Lung (tissue), 12 donors: Measurements from ENCODE around the gene FMNL3. TPM values are rescaled to one million over a fixed set of nuclear protein-coding genes. Genes with fewer than 3 reads are reported as not detected.

Experiments used
- ATAC-seq: fragments of 200-7000 bp; cut with Tn5 transposase; one replicate; pipeline ENCODE4 v1.9.1; 2020; ENCODE audit warnings: moderate number of reproducible peaks; ENCODE audit not compliant: insufficient read depth, low FRiP score
- DNase-seq, 3 donors: peaks; one replicate each; pipeline ENCODE4 v3.0.0-alpha.2; 2013 to 2017
- H3K27ac ChIP-seq, 2 donors: one replicate each; pipeline ENCODE4 v1.5.1; 2013; ENCODE audit warnings: mild to moderate bottlenecking in 2 of 2, moderate library complexity in 2 of 2, control low read depth in 1 of 2, inconsistent platforms in 1 of 2, low read depth in 1 of 2, low read length in 1 of 2
- H3K27me3 ChIP-seq, 3 donors: one replicate each; pipeline ENCODE4 v1.5.1; 2013; ENCODE audit warnings: low read length in 2 of 3; ENCODE audit not compliant: control insufficient read depth in 3 of 3, insufficient read depth in 3 of 3
- H3K36me3 ChIP-seq, 4 donors: one replicate each; pipeline ENCODE4 v1.5.1; 2013; ENCODE audit warnings: low read length in 4 of 4, mild to moderate bottlenecking in 1 of 4, moderate library complexity in 1 of 4; ENCODE audit not compliant: control insufficient read depth in 4 of 4, insufficient read depth in 4 of 4
- H3K4me1 ChIP-seq, 5 donors: one replicate each; pipeline ENCODE4 v1.5.1; 2013; ENCODE audit warnings: low read length in 5 of 5, mild to moderate bottlenecking in 2 of 5, moderate library complexity in 1 of 5; ENCODE audit not compliant: control insufficient read depth in 5 of 5, insufficient read depth in 5 of 5
- H3K4me3 ChIP-seq: one replicate; pipeline ENCODE4 v1.5.1; 2013; ENCODE audit warnings: mild to moderate bottlenecking, control low read depth, moderate library complexity
- H3K9ac ChIP-seq, 2 donors: one replicate each; pipeline ENCODE4 v1.5.1; 2013; ENCODE audit warnings: low read length in 2 of 2, control low read depth in 1 of 2; ENCODE audit not compliant: insufficient read depth in 1 of 2
- H3K9me3 ChIP-seq, 4 donors: one replicate each; pipeline ENCODE4 v1.5.1; 2013; ENCODE audit warnings: low read length in 3 of 4, mild to moderate bottlenecking in 1 of 4, moderate library complexity in 1 of 4; ENCODE audit not compliant: control insufficient read depth in 4 of 4, insufficient read depth in 3 of 4
- WGBS, 2 donors: extraction: QIAGEN DNeasy Blood & Tissue Kit; methylation state at CpG; one replicate each; pipeline ENCODE4 v1.1.7; 2013; 5-methylcytosine and 5-hydroxymethylcytosine counted together
- polyA plus RNA-seq, 2 donors: library from polyadenylated mRNA; stranded (reverse); fragments of 200-250 nt; gene quantifications; one replicate each; pipeline ENCODE4 v1.2.1, GENCODE V29; 2013
- total RNA-seq, 2 donors: library from RNA; depleted of rRNA in 1 of 2; stranded (reverse); fragments of >200 nt in 1 of 2; gene quantifications; one replicate each; pipeline ENCODE4 v1.2.1, GENCODE V29; 2014 to 2021
- TF ChIP-seq, protein P1 (sequence below): IDR thresholded peaks from 2 replicates; pipeline ENCODE4 v1.5.1; 2012; ENCODE audit warnings: mild to moderate bottlenecking; ENCODE audit errors: control extremely low read depth, extremely low read depth
- donor health status: control.
- donor health status: control.
- donor health status: Bipolar disorder and iron deficiency.
- donor health status: healthy.
- donor health status: DM: yes; HTN: yes; CAD: no.

FMNL3 gene
- total and polyA plus RNA-seq, 4 donors = 11.5 to 51.2 (median 22.4) TPM

DNA sequence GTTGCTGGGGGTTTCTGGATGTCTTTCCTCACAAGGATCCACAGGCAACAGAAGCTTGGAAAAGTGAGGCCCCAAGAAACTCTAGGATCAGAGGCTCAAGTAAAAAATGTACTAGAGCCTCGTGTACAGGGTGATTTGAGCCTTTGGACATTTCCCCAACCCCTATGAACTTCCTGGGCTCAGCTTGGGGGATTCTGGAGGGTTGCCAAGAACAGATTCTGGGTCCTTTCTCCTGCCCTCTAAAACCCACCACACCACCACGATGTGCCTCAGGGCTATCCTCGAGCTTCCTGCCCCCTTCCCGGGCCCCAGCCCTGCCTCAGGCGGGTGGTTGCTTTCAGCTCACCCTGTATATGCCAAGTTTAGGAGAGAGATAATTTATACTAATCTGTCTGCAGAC, 102.3 kb downstream of the FMNL3 start:
- ATAC-seq (no peak), DNase-seq (no peak)
- 26 to 55% methylated on average over 5 of the region's 5 CpGs for WGBS, 2 donors
- Histone ChIP-seq H3K9me3 (peaks cover 0 to 2% (median 0%) of the 10 kb centered on the region in 4 donors), H3K4me1 (peaks cover 0 to 10% (median 0%) of the 10 kb centered on the region in 5 donors), H3K9ac (no peak overlapping the region), H3K27ac (no peak overlapping the region), H3K36me3 (peaks cover 0 to 6% (median under 1%) of the 10 kb centered on the region in 4 donors), H3K4me3 (no peak overlapping the region), H3K27me3 (no peaks in the 10 kb centered on the region)
- TF ChIP-seq, protein P1, sequence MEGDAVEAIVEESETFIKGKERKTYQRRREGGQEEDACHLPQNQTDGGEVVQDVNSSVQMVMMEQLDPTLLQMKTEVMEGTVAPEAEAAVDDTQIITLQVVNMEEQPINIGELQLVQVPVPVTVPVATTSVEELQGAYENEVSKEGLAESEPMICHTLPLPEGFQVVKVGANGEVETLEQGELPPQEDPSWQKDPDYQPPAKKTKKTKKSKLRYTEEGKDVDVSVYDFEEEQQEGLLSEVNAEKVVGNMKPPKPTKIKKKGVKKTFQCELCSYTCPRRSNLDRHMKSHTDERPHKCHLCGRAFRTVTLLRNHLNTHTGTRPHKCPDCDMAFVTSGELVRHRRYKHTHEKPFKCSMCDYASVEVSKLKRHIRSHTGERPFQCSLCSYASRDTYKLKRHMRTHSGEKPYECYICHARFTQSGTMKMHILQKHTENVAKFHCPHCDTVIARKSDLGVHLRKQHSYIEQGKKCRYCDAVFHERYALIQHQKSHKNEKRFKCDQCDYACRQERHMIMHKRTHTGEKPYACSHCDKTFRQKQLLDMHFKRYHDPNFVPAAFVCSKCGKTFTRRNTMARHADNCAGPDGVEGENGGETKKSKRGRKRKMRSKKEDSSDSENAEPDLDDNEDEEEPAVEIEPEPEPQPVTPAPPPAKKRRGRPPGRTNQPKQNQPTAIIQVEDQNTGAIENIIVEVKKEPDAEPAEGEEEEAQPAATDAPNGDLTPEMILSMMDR = no peak

DNA sequence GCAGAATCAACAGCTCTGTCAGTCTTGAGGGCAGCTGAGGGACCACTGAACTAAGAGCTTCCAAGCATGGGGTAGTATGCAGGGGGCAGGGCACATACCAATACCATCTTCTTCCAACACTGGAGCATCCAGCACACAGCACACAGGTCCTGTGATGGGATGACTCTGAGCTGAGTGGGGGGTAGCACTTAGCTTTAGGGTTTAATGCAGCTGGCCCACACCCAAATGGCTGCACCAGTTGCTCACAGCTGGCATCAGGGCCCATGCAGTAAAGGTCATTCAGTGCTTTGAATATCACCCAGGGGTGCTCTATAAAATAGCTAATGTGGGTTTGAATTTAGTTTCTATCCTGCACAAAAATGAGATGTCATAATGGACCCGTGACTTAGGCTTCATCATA, 103.5 kb downstream of the FMNL3 start:
- no peaks in the 10 kb centered on the region for H3K9me3 ChIP-seq
- no peak for DNase-seq
- H3K27me3 ChIP-seq = no peaks in the 10 kb centered on the region
- H3K4me3 ChIP-seq = no peak overlapping the region
- H3K4me1 ChIP-seq = peaks cover 0 to 10% (median 0%) of the 10 kb centered on the region in 5 donors
- peaks cover 0 to 6% (median 1%) of the 10 kb centered on the region in 4 donors for H3K36me3 ChIP-seq
- 82 to 90% methylated on average over 1 of the region's 1 CpG for WGBS, 2 donors
- ATAC-seq = no peak
- no peak overlapping the region for H3K27ac ChIP-seq
- no peak overlapping the region for H3K9ac ChIP-seq
- TF ChIP-seq, protein P1 = no peak

DNA sequence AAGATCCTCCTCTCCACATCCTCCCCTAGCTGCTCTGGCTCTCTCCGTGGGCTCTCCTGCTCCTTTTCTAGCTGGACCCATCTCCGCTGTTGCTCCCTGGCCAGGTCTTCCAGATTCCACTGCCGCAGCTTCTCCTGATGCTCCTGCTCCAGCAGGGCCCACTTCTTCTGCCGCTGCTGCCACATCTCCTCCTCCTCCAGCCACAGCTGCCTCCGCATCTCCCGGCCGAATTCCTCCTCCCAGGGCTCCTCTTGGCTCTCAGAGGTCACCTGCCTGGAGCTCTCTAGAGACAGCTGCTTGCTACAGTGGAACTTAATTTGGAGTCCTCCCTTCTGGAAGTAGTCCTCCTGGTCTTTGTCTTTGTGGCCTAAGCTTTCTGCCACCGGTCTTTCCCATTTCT, 107.2 kb downstream of the FMNL3 start:
- H3K27me3 ChIP-seq = no peaks in the 10 kb centered on the region
- no peak overlapping the region for H3K9ac ChIP-seq
- no peaks in the 10 kb centered on the region for H3K9me3 ChIP-seq
- 95 to 100% methylated on average over 8 of the region's 8 CpGs for WGBS, 2 donors
- H3K27ac ChIP-seq = no peak overlapping the region
- H3K4me1 ChIP-seq = peaks cover 0 to 6% (median 0%) of the 10 kb centered on the region in 5 donors
- DNase-seq = no peak
- peaks cover 0 to 6% (median 1%) of the 10 kb centered on the region in 4 donors for H3K36me3 ChIP-seq
- no peak overlapping the region for H3K4me3 ChIP-seq
- TF ChIP-seq, protein P1 = no peak
- ATAC-seq = no peak

DNA sequence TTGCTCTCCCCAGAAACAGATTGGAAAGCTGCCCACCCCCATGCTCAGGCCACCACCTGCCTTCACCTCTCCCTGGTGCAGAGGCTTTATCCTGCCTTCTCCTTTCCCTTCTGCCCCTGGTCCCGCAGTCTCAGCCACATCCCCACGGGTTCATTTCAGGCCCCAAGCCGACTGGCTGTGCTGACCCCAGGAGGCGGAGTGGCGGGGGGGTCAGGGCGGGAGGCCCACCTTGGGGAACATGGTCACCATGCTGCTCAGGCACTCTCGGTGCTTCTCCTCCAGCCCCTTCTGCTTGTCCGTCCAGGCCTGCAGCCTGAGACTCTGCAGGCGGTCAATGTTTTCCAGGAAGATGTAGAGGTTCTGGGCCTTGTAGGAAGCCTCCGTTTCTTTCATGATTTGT, 108.7 kb downstream of the FMNL3 start:
- Histone ChIP-seq H3K4me1 (no peaks in the 10 kb centered on the region), H3K9me3 (no peaks in the 10 kb centered on the region), H3K27me3 (no peaks in the 10 kb centered on the region), H3K9ac (no peak overlapping the region), H3K27ac (no peak overlapping the region), H3K4me3 (no peak overlapping the region), H3K36me3 (peaks cover 0 to 3% (median 1%) of the 10 kb centered on the region in 4 donors)
- DNase-seq = no peak
- 88 to 90% methylated on average over 10 of the region's 10 CpGs for WGBS, 2 donors
- ATAC-seq = no peak
- TF ChIP-seq, protein P1 = no peak
